Right ventricle myocardium superior (tissue), 1 donor: ENCODE data around the gene ARPC1B. TPM values are rescaled to one million over a fixed set of nuclear protein-coding genes. Genes with fewer than 3 reads are reported as not detected.
"Not testable (repeated sequence)": the region's sequence is repeated elsewhere in the genome, so short reads cannot be mapped to it uniquely, and the experiment has no call there.

Experiments
- ATAC-seq: fragments of 200-7000 bp; cut with Tn5 transposase; one replicate; pipeline ENCODE4 v1.9.1; 2020; ENCODE audit warnings: mild to moderate bottlenecking; ENCODE audit not compliant: poor library complexity
- DNase-seq: peaks from one replicate; pipeline ENCODE4 v3.0.0-alpha.2; 2020
- intact Hi-C: fragments of 100-400 bp; cut with DNase I; formaldehyde crosslinking; loops from one replicate; pipeline ENCODE4 v1.11.2; 2022
- total RNA-seq: library from RNA; stranded (reverse); fragmentation: NEBNext Ultra II Directional; extraction: Animal tissue kit (Norgen Biotek cat#: 25700); gene quantifications from one replicate; pipeline ENCODE4 v1.2.1, GENCODE V29; 2021
- donor health status: DM: no; HTN: yes; CAD: no; lungs with severe emphysema.

The ARPC1B gene
- total RNA-seq, 1 donor from 2014 or later = 40.6 TPM

DNA sequence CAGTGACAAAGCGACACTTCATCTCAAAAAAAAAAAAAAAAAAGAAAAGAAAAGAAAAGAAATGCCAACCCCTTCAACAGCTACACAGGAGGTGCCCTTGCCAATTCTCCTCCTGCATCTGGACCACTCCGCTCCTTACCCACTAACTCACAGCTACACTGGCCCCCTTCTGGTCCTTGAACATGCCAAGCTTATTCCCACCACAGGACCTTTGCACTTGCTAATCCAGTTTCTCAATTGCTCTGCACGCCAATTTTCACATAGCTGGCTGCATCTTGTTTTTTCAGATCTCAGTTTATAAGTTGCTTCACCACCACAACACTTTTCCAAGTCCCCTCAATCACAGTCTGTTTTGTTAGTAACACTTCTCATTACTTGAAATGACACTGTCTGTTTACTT, 28.3 kb downstream of the ARPC1B start:
- intact Hi-C loops = no loop called here
- DNase-seq = no peak
- ATAC-seq = no peak

DNA sequence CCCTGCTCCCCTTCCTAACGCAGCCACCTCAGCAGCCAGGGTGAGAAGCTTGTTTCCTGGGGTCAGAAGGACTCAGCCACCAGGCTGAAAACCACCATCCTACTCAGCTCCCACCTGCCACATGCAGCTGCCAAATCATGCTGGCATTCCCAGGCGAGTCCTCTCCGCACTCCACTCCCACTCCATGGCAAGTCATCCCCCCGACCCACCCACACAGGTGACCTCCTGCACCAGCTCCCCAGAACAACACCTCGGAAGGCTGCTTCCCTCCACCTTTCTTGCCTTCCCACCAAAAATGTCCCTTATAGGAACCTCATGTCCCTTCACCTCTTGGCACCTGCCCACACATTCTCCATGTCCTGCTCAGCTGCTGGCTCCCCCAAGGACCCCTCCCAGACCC, 29.2 kb downstream of the ARPC1B start:
- intact Hi-C loops = no loop called here
- ATAC-seq (no peak), DNase-seq (no peak)

DNA sequence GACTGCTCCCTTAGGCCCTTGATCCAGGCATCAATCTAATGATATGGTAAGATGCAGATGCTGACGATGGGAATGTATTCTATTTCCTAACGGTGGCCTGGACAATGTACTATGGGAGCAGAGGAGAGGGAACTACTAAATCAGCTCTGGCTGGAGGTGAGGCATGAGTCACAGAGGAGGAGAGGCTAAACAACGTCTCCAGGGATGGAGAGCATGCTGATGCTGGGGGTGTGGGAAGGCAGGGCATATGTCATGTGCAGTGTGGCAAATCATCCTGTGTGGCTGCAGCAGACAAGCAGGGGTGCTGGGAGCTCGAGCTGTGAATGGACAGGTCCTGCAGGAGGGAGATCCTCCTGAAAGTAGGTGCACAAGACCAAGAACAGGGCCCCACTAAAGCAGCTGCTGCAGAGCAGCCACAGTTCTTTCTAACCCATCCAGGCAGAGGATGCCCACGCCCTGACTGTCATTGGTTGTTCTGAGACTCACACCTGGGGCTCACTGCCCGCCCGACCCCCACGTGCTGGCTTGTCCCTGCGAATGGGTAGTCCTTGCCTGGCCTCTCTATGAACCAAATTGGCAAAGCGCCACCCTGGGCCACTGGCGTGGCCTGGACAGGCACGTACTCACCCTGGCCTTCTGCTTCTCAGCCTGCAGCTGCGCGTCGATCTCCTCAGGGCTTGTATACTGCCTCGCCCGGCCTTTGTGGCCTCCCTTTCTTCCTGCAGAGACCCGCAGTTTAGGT, 29.9 kb downstream of the ARPC1B start:
- intact Hi-C loops = no loop called here
- peak; percentile 56 for DNase-seq
- no peak for ATAC-seq

DNA sequence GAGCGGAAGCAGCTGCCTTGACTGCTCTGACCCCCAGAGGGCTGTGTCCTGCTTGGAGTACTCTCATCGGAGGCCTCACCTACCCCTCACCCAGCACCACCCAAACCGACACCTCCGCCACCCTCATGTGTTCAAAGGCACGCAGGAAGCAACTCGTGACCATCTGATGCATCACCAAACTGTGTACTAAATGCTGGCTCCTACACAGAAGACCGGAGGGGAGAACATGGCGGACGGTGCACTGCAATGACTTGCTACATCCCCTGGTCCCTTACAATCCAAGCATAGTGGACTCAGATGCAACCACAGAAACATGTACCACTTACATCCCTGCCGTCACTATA, 30.4 kb downstream of the ARPC1B start:
- intact Hi-C loops = loop anchor here (5.0 kb wide), 1 partner anchor 33 kb away; the partner anchor contains the start of gene ARPC1B
- ATAC-seq = no peak
- no peak for DNase-seq

DNA sequence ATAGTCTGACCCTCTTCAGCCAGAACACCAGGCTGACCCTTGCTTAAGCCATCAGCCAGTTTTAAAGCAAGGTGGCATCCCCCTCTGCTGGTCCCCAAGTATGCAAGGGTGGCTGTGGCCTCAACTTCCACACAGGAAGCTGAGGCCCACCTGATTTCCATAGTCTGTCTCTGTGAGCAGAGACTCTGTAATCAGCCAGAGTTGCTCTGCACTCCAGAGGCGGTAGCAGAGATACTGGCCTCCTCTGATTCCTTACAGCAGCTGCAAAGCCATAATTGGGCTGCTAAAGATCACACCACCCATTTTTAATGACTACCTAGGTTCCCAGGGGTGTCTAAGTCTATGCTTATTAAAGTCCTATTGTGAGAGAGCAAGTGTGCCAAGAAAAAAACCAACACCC, 32.0 kb downstream of the ARPC1B start:
- intact Hi-C loops = loop anchor here (5.0 kb wide), 1 partner anchor 34 kb away; the partner anchor contains the start of gene ARPC1B
- DNase-seq (no peak), ATAC-seq (no peak)

DNA sequence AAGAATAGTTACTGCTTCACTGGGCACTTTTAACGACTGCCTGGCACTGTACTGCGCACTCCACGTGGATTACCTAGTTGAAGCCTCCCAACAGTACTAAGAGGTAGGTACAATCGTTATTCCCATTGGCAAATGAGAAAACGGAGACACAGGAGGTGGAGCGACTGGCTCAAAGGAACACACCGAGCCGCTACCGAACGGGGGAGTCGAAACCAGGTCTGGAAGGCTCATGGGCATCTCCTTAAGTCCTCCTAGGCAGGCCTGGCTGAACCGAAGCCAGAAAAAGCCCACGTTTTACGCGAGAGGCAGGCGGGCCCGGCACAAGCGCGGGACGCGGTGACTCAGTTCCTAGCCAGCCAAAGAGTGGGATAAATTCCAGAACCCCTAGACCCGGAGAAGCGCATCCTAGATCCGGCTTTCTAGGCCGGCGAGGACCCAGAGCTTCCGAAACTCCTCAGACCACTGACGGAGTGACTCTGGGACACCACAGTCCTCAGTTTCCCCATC, 33.4 kb downstream of the ARPC1B start:
- ATAC-seq = peak; percentile 18
- intact Hi-C loops = loop anchor here (5.0 kb wide), 1 partner anchor 36 kb away; the partner anchor contains the start of gene ARPC1B
- peak; percentile 69 for DNase-seq

DNA sequence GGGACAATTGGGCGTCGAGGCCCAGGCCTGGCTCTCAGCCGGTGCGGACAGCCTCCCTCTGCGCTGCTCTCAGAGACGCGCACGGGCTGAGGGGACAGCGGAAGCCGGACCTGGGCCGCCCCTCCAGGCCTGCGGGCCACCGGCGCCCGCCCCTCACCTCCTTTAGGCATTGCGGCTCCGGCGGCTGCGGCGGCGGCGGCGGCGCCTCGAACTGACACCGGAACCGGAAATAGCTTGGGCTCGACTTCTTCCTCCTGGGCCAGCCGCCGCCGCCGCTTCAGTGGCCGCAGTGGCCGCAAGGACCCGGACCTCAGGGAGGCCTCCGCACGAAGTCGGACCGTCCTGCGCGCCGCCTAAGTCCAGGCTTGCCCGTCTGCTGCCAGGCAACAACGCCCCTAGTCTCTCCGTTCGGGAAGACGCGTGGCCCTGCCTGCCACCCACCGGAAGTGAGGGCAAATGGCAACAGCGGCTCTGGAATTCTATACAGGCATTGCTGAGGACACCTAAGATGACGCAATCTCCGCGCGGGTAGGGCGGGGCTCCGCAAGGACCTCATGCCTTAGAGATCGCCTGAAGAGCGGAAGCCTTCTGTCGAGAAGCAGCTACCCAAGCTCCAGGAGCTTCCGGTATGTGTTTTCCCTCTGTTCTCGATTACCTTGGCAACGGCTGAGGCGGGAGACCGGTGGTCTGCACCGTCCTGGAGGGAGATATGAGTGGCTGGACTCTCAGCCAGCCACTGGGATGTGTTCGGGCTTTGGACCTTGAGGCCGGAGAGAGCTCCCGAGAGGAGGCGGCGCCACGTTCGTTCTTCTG, 34.1 kb downstream of the ARPC1B start, which contains the start of the genes BUD31 and PDAP1:
Gene BUD31 (plus strand): TSS at position 591 of the 813 bp plus-strand sequence. CDS start 2,124 bp downstream, outside the sequence.
Gene PDAP1 (minus strand): TSS at position 219 of the 813 bp plus-strand sequence. CDS start 49 bp downstream, at position 170.
- DNase-seq (peak; percentile 96), ATAC-seq (peak; percentile 97)
- intact Hi-C loops = loop anchor here (5.0 kb wide), 1 partner anchor 36 kb away; the partner anchor contains the start of gene ARPC1B

DNA sequence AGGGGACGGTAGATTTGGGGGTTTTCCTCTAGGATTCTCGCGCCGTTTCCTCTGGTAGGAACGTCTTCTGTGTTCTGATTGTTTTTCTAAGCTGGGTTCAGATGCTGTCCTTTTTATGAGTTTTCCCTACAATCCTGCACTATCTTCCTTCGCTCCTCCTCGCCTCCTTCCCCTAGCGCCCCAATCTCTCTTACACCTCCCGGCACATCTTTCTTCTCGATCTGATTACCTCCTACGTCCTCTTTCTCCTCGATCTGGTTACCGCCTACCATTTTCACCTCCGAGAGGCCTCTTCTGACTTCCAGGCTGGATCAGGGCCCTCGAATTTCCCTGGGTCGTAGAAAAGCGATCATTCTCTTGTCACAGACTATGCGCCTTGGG, 34.7 kb downstream of the ARPC1B start:
- intact Hi-C loops = loop anchor here (5.0 kb wide), 1 partner anchor 37 kb away; the partner anchor contains the start of gene ARPC1B
- no peak for DNase-seq
- ATAC-seq = no peak

DNA sequence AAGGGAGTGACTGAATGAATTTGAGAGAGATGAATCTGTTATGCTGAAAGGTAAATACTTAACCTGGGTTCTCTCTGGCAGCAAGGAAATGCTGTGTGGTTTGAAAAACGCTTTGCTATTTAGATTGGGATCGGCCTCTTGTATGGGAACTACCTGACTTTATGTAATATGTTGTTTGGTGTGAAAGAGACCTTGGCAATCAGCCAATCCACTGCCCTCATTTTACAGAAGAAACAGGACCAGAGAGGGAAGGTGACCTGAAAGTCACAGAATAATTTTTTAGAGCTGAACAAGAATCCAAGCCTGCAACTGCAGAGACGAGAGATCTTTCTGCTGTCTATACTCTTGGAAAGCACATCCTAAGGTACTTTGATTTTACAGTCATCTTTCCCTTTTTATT, 35.3 kb downstream of the ARPC1B start:
- ATAC-seq (no peak), DNase-seq (no peak)
- intact Hi-C loops = loop anchor here (5.0 kb wide), 1 partner anchor 38 kb away; the partner anchor contains the start of gene ARPC1B

DNA sequence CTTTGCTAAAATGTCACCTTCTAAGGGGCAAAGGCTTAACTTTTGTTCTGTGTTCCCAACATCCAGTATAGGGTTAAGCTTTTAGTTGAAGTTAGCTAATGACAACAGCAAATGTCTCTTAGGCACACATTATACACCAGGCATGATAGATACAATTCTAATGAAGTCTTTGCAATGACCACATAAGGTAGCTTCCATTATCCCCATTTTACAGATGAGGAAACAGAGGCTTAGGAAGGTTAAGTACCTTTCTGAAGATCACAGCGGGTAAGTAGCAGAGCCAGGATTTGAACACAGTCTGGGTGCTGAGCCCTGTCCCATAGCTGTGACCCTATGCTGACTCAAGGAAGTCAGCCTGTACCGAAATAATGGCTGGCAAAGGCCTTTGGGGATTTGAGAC, 36.1 kb downstream of the ARPC1B start:
- intact Hi-C loops = no loop called here
- no peak for DNase-seq
- no peak for ATAC-seq

DNA sequence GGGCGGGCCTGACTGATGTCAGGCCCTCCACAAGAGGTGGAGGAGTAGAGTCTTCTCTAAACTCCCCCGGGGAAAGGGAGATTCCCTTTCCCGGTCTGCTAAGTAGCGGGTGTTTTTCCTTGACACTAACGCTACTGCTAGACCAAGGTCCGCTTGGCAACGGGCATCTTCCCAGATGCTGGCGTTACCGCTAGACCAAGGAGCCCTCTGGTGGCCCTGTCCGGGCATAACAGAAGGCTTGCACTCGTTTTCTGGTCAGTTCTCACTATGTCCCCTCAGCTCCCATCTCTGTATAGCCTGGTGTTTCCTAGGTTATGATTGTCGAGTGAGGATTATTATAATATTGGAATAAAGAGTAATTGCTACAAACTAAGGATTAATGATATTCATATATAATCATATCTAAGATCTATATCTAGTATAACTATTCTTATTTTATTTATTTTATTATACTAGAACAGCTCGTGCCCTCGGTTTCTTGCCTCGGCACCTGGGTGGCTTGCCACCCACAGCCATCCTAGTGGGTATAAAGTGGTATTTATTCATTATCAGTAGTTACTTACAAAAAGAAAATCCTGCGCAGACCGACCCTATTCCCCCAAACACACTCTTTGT, 41.1 kb downstream of the ARPC1B start:
- intact Hi-C loops, ATAC-seq: not testable (repeated sequence)
- DNase-seq = peak; percentile 79

DNA sequence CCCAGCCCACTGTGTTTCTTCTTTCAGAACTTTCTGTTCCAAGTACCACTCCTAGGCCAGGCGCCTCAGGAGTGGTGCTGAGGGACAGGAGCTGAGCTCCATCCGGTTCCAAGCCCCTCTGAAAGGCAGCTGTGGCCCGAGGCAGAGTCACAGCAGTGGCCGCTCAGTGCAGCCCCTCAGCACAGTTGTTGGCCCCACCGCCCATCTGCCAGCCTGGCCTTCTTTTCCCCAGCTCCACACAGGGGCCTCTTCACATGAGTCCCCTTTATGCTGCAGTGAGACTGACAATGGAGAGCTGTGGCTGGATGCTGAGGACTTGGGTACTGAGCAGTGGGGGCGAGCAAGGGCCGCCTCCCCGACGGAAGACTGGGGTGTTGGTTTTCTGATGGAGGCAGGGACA, 43.7 kb downstream of the ARPC1B start:
- intact Hi-C loops = no loop called here
- DNase-seq (no peak), ATAC-seq (no peak)

DNA sequence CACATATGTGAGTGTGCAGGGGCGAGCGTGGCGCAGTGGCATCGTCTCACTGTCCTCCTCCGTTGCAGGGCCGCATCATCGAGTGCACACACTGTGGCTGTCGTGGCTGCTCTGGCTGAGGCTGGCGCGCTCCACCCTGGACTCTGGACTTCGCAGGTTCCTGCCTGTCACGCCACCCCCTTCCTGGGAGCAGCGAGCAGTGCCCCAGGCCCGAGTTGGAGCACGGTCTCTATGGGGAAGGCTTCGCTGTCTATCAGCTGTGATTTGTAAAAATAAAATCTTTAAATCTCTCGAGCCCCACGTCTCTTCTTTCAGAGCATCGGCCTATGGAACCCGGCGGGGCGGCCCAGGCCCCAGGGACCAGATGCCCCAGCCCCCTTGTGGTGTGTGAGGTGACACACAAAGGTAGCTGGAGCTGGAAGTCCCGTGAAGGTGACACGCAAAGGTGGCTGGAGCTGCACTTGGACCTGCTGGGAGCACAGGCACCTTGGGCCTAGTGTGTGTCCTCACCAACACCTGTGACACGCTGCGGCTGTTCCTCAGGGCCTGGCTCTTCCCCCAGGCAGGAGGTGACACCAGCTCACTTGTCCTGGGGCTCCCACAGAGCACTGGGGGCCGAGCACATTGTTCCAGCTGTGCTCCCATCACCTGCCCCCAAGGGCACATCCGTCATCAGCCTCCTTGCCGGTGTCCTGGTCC, 44.9 kb downstream of the ARPC1B start:
- intact Hi-C loops = no loop called here

DNA sequence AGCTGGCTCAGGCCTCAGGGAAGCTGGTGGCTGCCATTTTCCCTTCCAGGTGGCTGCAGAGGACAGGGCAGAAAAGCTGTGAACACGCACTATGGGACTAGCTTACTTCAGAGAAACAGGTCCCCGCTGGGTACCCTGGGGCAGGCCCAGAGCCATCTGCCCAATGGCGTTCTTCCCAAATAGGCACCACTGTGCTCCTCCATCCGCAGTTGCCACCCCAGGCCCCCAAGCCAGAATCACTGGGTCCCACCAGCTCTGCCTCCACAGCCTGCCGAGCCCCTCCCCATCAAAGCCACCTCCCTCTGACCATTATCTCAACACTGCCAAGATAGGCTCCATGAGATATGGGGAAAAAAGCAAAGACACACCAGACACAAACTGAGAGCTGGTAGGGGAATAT, 45.7 kb downstream of the ARPC1B start:
- ATAC-seq = no peak
- intact Hi-C loops = no loop called here

More for the DNA sequence above, 44.9 kb downstream of the ARPC1B start:
- no peak for DNase-seq
- ATAC-seq = no peak

DNA sequence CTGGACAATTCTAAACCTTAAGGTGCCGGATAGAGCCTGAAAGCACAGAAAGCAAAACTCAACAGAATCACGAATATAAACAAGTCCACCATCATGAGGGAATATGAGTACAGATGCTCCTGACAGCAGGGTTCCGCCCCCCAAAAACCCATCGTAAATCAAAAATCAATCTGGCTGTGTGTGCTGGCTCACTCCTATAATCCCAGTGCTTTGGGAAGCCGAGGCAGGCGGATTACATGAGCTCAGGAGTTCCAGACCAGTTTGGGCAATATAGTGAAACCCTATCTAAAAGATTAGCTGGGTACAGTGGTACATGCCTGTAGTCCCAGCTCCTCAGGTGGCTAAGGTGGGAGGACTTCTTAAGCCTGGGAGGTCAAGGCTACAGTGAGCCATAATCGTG, 46.5 kb downstream of the ARPC1B start:
- intact Hi-C loops = no loop called here
- ATAC-seq (no peak), DNase-seq (no peak)

More for the DNA sequence above, 45.7 kb downstream of the ARPC1B start:
- DNase-seq = no peak

DNA sequence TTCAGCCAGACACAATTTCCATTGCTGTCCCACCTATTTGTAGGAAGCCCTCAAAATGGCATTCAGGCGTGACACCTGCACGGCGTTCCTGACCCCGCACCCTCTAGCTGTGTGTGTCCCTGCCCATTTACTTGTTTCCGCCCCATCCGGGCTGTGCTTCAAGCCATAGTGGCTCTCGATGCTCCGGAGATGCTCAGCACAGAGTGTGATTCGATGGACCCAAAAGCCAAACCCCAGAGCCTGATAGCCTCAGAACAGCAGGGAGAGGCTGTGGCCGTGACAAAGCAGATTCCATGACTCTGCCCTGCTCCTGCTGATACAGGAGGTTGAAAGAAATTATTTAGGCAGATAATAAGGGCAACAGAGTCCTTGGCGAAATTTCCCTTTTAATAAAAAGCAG, 47.7 kb downstream of the ARPC1B start:
- intact Hi-C loops = no loop called here
- ATAC-seq (no peak), DNase-seq (no peak)

DNA sequence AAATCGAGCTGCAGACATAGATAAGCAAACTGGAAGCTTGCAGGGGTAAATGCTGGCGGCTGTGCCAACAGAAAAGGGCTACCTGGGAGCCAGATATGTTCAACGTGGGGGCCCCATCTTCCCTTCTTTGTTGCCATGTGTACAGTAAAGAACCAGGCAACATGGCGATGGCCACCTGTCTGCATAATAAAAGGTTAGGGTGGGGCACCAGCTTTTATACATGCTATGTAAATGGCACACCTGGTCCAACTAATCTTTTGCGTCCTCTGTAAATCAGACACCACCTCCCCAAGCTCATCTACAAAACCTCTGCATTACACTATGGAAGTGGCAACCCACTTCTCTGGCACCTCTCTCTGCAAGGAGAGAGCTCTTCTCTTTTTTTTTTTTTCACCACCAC, 48.1 kb downstream of the ARPC1B start:
- ATAC-seq (no peak), DNase-seq (no peak)
- intact Hi-C loops = no loop called here

DNA sequence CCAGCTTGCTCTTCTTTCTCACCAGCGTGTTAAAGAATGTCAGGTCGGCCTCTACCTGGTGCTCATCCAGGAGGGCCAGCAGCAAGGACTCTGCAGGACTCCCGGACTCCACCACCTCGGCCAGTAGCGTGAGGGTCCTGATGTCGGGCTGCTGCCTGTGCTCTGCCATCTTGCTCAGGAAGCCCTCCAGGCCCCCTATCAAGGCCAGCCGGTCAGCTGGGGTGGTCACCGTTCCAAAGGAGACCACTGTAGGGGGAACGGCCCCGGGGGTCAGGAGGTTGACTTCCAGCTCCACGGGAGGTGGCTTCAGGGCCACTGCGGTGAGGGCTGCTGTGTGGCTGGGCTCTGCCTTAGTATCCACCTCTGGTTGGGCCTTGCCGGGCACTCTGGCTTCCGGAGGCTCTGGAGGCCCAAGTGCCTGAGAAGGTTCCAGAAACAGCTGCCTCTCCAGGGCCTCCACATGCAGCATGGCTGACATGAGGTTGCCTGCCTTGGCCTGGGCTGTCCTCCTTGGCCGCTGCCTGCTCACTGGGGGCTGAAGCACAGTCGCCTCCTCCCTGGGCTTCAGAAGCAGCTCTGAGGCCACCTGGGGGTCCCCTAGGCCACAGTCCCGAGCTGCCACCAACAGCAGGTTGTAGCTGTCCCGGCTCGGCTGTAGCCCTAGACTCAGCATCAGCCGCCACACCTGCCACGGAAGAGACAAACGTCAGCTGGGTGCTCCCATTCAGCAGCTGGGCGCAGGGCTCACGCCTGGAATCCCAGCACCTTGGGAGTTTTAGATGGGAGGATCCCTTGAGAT, 50.6 kb downstream of the ARPC1B start:
- no peak for DNase-seq
- intact Hi-C loops = no loop called here
- ATAC-seq = no peak
